HL-60 (cell line): Measurements from ENCODE around the gene C1QTNF9.

ENCODE experiments used
- DNase-seq, 2 experiments: peaks; one replicate each; pipeline ENCODE4 v3.0.0-alpha.2; 2010 to 2020; ENCODE audit warnings: low read depth in 1 of 2, low spot score in 1 of 2
- H3K27ac ChIP-seq: fragments of 250-450 bp; sonication (Bioruptor Pico); replicated peaks from 2 replicates; pipeline ENCODE4 v1.5.1; 2020; ENCODE audit warnings: mild to moderate bottlenecking, moderate library complexity
- H3K27me3 ChIP-seq: fragments of 250-450 bp; sonication (Bioruptor Pico); 2 replicates; pipeline ENCODE4 v1.5.1; 2021; ENCODE audit warnings: mild to moderate bottlenecking, moderate library complexity; ENCODE audit not compliant: insufficient read depth, poor library complexity, severe bottlenecking
- H3K4me3 ChIP-seq: replicated peaks from 2 replicates; pipeline ENCODE4 v1.5.1; 2011; ENCODE audit warnings: mild to moderate bottlenecking, control low read depth, low read length; ENCODE audit not compliant: insufficient read depth
- GABPA ChIP-seq: IDR thresholded peaks from 2 replicates; pipeline ENCODE4 v1.6.1; 2012; ENCODE audit warnings: low read depth
- POLR2AphosphoS5 ChIP-seq: IDR thresholded peaks from 2 replicates; pipeline ENCODE4 v1.6.1; 2012; ENCODE audit warnings: low read depth
- SPI1 ChIP-seq: IDR thresholded peaks from 2 replicates; pipeline ENCODE4 v1.6.1; 2012; ENCODE audit warnings: low read depth, mild to moderate bottlenecking, borderline replicate concordance
- TF ChIP-seq, protein P1 (sequence below): IDR thresholded peaks from 2 replicates; pipeline ENCODE4 v1.6.1; 2012; ENCODE audit warnings: low read depth; ENCODE audit not compliant: insufficient replicate concordance
- TF ChIP-seq, protein P2 (sequence below): IDR thresholded peaks from one replicate; pipeline ENCODE4 v1.5.1; 2011; ENCODE audit warnings: low read length, control low read depth, inconsistent platforms; ENCODE audit not compliant: insufficient read depth

C1QTNF9 gene

DNA sequence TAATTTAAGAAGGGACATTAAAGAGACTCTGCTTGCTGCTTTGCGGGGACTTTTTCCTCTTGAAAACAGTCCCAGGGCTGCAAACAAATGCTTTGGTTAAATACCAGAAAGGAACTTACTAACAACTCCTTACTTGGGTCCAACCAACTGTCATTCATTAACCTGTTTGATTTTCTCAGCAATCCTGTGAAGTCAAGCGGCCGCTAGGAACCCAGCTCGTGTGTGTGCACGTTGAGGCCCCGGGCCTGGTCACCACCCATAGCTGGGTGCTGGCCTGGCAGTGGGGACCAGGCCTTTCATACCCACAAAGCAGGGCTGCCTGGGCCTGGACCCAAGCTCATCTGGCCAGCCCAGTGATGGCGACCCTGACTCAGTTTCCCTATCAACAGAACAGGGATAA is 50.7 kb downstream of the C1QTNF9 start:
- no peak overlapping the region for H3K27ac ChIP-seq
- TF ChIP-seq GABPA, result no peak
- no peak for DNase-seq
- H3K4me3 ChIP-seq, result no peak overlapping the region
- no peaks in the 10 kb centered on the region for H3K27me3 ChIP-seq

DNA sequence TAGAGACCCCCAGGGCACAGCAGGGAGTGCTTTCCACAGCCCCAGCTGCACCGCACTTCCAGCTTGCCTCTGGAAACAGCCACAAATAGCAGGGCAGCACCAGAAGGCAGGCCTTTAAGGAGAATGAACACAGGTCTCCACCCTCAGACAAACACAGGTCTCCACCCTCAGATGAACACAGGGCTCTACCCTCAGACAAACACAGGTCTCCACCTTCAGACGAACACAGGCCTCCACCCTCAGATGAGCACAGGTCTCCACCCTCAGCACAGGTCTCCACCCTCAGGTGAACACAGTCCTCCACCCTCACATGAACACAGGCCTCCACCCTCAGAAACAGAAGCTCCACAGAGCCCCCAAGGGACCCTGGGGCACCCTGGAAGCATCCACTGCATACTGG is 51.7 kb downstream of the C1QTNF9 start:
- no peak overlapping the region for H3K4me3 ChIP-seq
- no peak overlapping the region for H3K27ac ChIP-seq
- DNase-seq, result no peak
- H3K27me3 ChIP-seq, result no peaks in the 10 kb centered on the region
- TF ChIP-seq, protein P1, sequence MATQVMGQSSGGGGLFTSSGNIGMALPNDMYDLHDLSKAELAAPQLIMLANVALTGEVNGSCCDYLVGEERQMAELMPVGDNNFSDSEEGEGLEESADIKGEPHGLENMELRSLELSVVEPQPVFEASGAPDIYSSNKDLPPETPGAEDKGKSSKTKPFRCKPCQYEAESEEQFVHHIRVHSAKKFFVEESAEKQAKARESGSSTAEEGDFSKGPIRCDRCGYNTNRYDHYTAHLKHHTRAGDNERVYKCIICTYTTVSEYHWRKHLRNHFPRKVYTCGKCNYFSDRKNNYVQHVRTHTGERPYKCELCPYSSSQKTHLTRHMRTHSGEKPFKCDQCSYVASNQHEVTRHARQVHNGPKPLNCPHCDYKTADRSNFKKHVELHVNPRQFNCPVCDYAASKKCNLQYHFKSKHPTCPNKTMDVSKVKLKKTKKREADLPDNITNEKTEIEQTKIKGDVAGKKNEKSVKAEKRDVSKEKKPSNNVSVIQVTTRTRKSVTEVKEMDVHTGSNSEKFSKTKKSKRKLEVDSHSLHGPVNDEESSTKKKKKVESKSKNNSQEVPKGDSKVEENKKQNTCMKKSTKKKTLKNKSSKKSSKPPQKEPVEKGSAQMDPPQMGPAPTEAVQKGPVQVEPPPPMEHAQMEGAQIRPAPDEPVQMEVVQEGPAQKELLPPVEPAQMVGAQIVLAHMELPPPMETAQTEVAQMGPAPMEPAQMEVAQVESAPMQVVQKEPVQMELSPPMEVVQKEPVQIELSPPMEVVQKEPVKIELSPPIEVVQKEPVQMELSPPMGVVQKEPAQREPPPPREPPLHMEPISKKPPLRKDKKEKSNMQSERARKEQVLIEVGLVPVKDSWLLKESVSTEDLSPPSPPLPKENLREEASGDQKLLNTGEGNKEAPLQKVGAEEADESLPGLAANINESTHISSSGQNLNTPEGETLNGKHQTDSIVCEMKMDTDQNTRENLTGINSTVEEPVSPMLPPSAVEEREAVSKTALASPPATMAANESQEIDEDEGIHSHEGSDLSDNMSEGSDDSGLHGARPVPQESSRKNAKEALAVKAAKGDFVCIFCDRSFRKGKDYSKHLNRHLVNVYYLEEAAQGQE, result no peak
- TF ChIP-seq SPI1 (no peak), POLR2AphosphoS5 (no peak), GABPA (no peak)
- TF ChIP-seq, protein P2, sequence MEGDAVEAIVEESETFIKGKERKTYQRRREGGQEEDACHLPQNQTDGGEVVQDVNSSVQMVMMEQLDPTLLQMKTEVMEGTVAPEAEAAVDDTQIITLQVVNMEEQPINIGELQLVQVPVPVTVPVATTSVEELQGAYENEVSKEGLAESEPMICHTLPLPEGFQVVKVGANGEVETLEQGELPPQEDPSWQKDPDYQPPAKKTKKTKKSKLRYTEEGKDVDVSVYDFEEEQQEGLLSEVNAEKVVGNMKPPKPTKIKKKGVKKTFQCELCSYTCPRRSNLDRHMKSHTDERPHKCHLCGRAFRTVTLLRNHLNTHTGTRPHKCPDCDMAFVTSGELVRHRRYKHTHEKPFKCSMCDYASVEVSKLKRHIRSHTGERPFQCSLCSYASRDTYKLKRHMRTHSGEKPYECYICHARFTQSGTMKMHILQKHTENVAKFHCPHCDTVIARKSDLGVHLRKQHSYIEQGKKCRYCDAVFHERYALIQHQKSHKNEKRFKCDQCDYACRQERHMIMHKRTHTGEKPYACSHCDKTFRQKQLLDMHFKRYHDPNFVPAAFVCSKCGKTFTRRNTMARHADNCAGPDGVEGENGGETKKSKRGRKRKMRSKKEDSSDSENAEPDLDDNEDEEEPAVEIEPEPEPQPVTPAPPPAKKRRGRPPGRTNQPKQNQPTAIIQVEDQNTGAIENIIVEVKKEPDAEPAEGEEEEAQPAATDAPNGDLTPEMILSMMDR, result no peak

DNA sequence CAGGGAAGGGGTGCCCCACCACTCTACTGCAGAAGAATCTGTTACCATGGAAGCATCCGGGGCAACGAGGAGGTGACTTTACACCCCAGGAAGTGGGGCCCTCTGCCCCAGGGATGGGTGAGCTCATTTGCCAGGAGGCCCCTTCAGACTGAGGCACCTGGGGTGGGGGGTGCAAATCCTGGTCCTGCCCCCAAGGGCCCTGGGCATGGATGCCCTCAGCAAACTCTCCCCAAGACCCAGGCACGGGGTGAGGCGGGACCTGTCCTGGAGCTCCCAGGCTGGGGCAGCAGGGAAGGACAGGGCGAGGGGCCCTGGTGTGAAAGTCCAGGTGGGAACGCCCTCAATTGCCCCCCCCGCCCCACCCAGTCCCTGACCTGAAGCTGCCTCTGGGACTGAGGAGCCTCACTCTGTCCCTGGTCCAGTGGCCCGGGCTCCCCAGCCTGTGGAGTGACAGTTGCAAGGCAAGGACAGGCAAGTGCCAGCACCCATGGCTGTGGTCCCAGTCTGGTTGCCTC is 52.5 kb downstream of the C1QTNF9 start:
- Histone ChIP-seq H3K27me3 (no peaks in the 10 kb centered on the region), H3K27ac (no peak overlapping the region), H3K4me3 (no peak overlapping the region)
- TF ChIP-seq, protein P2, result no peak
- TF ChIP-seq SPI1, result no peak
- no peak for TF ChIP-seq POLR2AphosphoS5
- TF ChIP-seq, protein P1, result no peak
- no peak for TF ChIP-seq GABPA
- no peak for DNase-seq

DNA sequence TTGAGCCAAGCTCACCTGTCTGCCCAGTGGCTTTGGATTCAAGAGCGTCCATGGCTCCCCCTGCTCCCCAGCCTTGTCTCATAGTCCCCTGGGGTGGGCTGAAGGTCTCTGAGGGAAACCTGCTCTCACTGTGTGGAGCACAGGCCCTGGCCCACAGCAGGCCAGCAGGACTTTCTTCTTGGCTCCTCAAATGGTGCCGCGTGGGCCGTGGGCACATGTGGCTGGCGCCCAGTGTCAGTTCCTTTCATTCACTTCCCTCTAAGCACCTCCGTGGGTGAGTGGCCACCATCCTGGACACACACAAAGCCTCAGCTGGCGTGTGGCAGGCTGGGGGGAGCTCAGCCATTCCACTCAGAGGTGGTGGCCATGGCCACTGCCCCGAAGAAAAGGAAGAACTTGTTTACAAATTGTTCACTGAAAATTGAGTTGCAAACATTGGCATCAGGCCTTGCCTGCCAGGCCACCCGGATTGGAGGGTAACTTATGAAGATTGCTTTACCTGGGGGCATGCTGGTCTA is 53.1 kb downstream of the C1QTNF9 start:
- TF ChIP-seq, protein P2, result no peak
- no peak for TF ChIP-seq GABPA
- TF ChIP-seq SPI1, result no peak
- TF ChIP-seq POLR2AphosphoS5, result no peak
- TF ChIP-seq, protein P1, result no peak
- Histone ChIP-seq H3K4me3 (no peak overlapping the region), H3K27ac (no peak overlapping the region), H3K27me3 (no peaks in the 10 kb centered on the region)
- no peak for DNase-seq
